Endothelial cell of umbilical vein (primary cell): ENCODE data around the gene AFDN. TPM values are rescaled to one million over a fixed set of nuclear protein-coding genes. Genes with fewer than 3 reads are reported as not detected.

Experiments used
- Bru-seq: library from RNA; stranded (reverse); fragments of 400-500 nt; gene quantifications from one replicate; lab custom pipeline; 2021; lab: Mats Ljungman, UMichigan
- BruChase-seq, 2 experiments: library from RNA; stranded (reverse); fragments of 400-500 nt; gene quantifications; one replicate each; lab custom pipeline; 2021; lab: Mats Ljungman, UMichigan
- BruUV-seq: library from RNA; stranded (reverse); fragments of 400-500 nt; replicated peaks from 2 replicates; lab custom pipeline; 2021; lab: Mats Ljungman, UMichigan
- CTCF ChIA-PET: fragments of 300-600, 350-600 bp; sonication (Branson Sonifier 250); formaldehyde crosslinking; loops from one replicate; lab custom pipeline; 2021; ENCODE audit warnings: antibody characterized with exemption, inconsistent platforms; lab: Charles Lee
- POLR2A ChIA-PET: fragments of 300-600, 350-600 bp; sonication (Branson Sonifier 250); formaldehyde crosslinking; loops from one replicate; lab custom pipeline; 2021; ENCODE audit warnings: antibody characterized with exemption, inconsistent platforms; lab: Charles Lee
- DNase-seq: peaks from one replicate; pipeline ENCODE4 v3.0.0-alpha.2; 2011; ENCODE audit warnings: low read depth, low spot score
- FAIRE-seq: peaks from 2 replicates; lab custom pipeline; 2011; peaks lifted over from hg19 to GRCh38; lab: Jason Lieb, UNC
- H2AFZ ChIP-seq: 2 replicates; pipeline ENCODE4 v1.6.0; 2012; ENCODE audit warnings: low read depth, low read length, control low read depth, inconsistent platforms
- H3K27ac ChIP-seq: 2 replicates; pipeline ENCODE4 v1.5.1; 2011; ENCODE audit warnings: low read depth, mild to moderate bottlenecking, control low read depth, low read length, moderate library complexity; ENCODE audit not compliant: insufficient read depth
- H3K27me3 ChIP-seq, 2 experiments: 2 replicates each; pipeline versions ENCODE4 v1.6.0 to v1.6.1; 2011; ENCODE audit warnings: low read length in 2 of 2, mixed read lengths in 1 of 2; ENCODE audit not compliant: control insufficient read depth in 2 of 2, insufficient read depth in 2 of 2
- H3K36me3 ChIP-seq, 2 experiments: 2 replicates in 1 of 2; 3 replicates in 1 of 2; pipeline ENCODE4 v1.5.1; 2011; ENCODE audit warnings: low read length in 2 of 2, mild to moderate bottlenecking in 1 of 2, moderate library complexity in 1 of 2; ENCODE audit not compliant: control insufficient read depth in 2 of 2, insufficient read depth in 2 of 2; ENCODE audit errors: extremely low read depth in 1 of 2
- H3K4me1 ChIP-seq: 3 replicates; pipeline ENCODE4 v1.5.1; 2011; ENCODE audit warnings: mild to moderate bottlenecking, low read length; ENCODE audit not compliant: control insufficient read depth, insufficient read depth; ENCODE audit errors: extremely low read depth
- H3K4me2 ChIP-seq: 2 replicates; pipeline ENCODE4 v1.6.1; 2011; ENCODE audit warnings: low read length, control low read depth, mixed read lengths; ENCODE audit not compliant: insufficient read depth
- H3K4me3 ChIP-seq, 3 experiments: fragments of 200-600 bp in 1 of 3; sonication (generic), shearing (Covaris generic) in 1 of 3; replicated peaks in 1 of 3; 2 replicates each; pipeline ENCODE4 v1.5.1; 2011 to 2016; ENCODE audit warnings: control low read depth in 3 of 3, low read length in 3 of 3, mild to moderate bottlenecking in 2 of 3, inconsistent platforms in 1 of 3, low read depth in 1 of 3, moderate library complexity in 1 of 3; ENCODE audit not compliant: insufficient read depth in 1 of 3
- H3K79me2 ChIP-seq: 2 replicates; pipeline ENCODE4 v1.6.0; 2012; ENCODE audit warnings: low read length, inconsistent platforms; ENCODE audit not compliant: control insufficient read depth, insufficient read depth
- H3K9ac ChIP-seq: replicated peaks from 2 replicates; pipeline ENCODE3; 2011; ENCODE audit warnings: low read length, control low read depth; ENCODE audit not compliant: insufficient read depth; ENCODE audit errors: extremely low read depth
- H3K9me1 ChIP-seq: replicated peaks from 3 replicates; pipeline ENCODE4 v1.6.0; 2011; ENCODE audit warnings: mild to moderate bottlenecking, low read length; ENCODE audit not compliant: control insufficient read depth, insufficient read depth; ENCODE audit errors: extremely low read depth
- H3K9me3 ChIP-seq: replicated peaks from 2 replicates; pipeline ENCODE4 v1.5.1; 2012; ENCODE audit warnings: low read length, inconsistent platforms; ENCODE audit not compliant: control insufficient read depth, insufficient read depth
- H4K20me1 ChIP-seq: replicated peaks from 2 replicates; pipeline ENCODE3; 2011; ENCODE audit warnings: mild to moderate bottlenecking, low read length; ENCODE audit not compliant: control insufficient read depth, insufficient read depth; ENCODE audit errors: extremely low read depth
- EZH2 ChIP-seq: IDR thresholded peaks from 2 replicates; pipeline ENCODE4 v1.6.1; 2012; ENCODE audit warnings: borderline replicate concordance, low read depth, mild to moderate bottlenecking, moderate library complexity, low read length, inconsistent platforms; ENCODE audit not compliant: severe bottlenecking
- FOS ChIP-seq: IDR thresholded peaks from 2 replicates; pipeline ENCODE4 v1.6.1; 2011; ENCODE audit warnings: mild to moderate bottlenecking, low read length, moderate library complexity, borderline replicate concordance; ENCODE audit not compliant: insufficient read depth
- POLR2AphosphoS5 ChIP-seq: IDR thresholded peaks from 2 replicates; pipeline ENCODE4 v1.6.1; 2012; ENCODE audit warnings: low read depth, mild to moderate bottlenecking, control low read depth, low read length, moderate library complexity; ENCODE audit not compliant: insufficient read depth
- dilution Hi-C: fragments of 300-500 bp; cut with MboI; formaldehyde crosslinking; loops from one replicate; pipeline ENCODE4 v1.15.0; 2019; ENCODE audit warnings: low sequenced_read_pairs; ENCODE audit not compliant: extremely low pct_ligation_motif_present
- intact Hi-C: fragments of 100-400 bp; cut with micrococcal nuclease; formaldehyde crosslinking; loops from one replicate; pipeline ENCODE4 v1.10.0; 2022
- long read RNA-seq: library from polyadenylated mRNA; stranded (forward); transcript quantifications from one replicate; pipeline ENCODE4 v2.0.0, GENCODE V29; 2021
- polyA minus RNA-seq, 3 experiments: library from RNA; depleted of rRNA, polyadenylated mRNA; stranded (reverse); fragments of >200 nt; gene quantifications; 1 replicate in 1 of 3; 2 replicates in 2 of 3; pipeline ENCODE4 v1.2.3, GENCODE V29; 2011
- polyA plus RNA-seq, 4 experiments: library from polyadenylated mRNA; depleted of rRNA in 3 of 4; stranded (reverse) in 3 of 4; unstranded in 1 of 4; fragments of >200 nt; gene quantifications; 2 replicates each; pipeline versions ENCODE4 v1.2.1 to v1.2.3, GENCODE V29; 2011 to 2012; ENCODE audit warnings: missing spikeins in 1 of 4
- total RNA-seq: library from RNA; stranded (reverse); gene quantifications from 2 replicates; pipeline ENCODE4 v1.2.3, GENCODE V29; 2021

Gene AFDN, protein sequence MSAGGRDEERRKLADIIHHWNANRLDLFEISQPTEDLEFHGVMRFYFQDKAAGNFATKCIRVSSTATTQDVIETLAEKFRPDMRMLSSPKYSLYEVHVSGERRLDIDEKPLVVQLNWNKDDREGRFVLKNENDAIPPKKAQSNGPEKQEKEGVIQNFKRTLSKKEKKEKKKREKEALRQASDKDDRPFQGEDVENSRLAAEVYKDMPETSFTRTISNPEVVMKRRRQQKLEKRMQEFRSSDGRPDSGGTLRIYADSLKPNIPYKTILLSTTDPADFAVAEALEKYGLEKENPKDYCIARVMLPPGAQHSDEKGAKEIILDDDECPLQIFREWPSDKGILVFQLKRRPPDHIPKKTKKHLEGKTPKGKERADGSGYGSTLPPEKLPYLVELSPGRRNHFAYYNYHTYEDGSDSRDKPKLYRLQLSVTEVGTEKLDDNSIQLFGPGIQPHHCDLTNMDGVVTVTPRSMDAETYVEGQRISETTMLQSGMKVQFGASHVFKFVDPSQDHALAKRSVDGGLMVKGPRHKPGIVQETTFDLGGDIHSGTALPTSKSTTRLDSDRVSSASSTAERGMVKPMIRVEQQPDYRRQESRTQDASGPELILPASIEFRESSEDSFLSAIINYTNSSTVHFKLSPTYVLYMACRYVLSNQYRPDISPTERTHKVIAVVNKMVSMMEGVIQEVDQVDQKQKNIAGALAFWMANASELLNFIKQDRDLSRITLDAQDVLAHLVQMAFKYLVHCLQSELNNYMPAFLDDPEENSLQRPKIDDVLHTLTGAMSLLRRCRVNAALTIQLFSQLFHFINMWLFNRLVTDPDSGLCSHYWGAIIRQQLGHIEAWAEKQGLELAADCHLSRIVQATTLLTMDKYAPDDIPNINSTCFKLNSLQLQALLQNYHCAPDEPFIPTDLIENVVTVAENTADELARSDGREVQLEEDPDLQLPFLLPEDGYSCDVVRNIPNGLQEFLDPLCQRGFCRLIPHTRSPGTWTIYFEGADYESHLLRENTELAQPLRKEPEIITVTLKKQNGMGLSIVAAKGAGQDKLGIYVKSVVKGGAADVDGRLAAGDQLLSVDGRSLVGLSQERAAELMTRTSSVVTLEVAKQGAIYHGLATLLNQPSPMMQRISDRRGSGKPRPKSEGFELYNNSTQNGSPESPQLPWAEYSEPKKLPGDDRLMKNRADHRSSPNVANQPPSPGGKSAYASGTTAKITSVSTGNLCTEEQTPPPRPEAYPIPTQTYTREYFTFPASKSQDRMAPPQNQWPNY (N-terminal part only)
- total RNA-seq (128 and 134 TPM in 2 replicates), polyA plus RNA-seq (28.0 and 31.0 TPM in 2 replicates), polyA minus RNA-seq (146 and 171 TPM in 2 replicates), Bru-seq, nascent RNA (percentile 92 among the genes with signal in this experiment), BruChase-seq, experiment 1, labeled RNA remaining after a 6-hour chase (percentile 88 among the genes with signal in this experiment), BruChase-seq, experiment 2, labeled RNA remaining after a 2-hour chase (percentile 92 among the genes with signal in this experiment)
- polyA plus RNA-seq (2011; cell fraction: cytosol; rRNA removed), result 24.2 and 26.6 TPM in 2 replicates
- polyA plus RNA-seq (2011; cell fraction: nucleus; rRNA removed), result 238 and 251 TPM in 2 replicates
- 39.8 and 43.9 TPM in 2 replicates for polyA plus RNA-seq (2012)
- polyA minus RNA-seq (2011; cell fraction: cytosol; rRNA and poly(A)+ RNA removed), result 15.5 TPM
- 258 and 322 TPM in 2 replicates for polyA minus RNA-seq (2011; cell fraction: nucleus; rRNA and poly(A)+ RNA removed)
- long read RNA-seq, partial matches to known transcripts, result 7 of 16 reads
- long read RNA-seq, other reads (novel, unspliced or antisense), result 8 of 16 reads

DNA sequence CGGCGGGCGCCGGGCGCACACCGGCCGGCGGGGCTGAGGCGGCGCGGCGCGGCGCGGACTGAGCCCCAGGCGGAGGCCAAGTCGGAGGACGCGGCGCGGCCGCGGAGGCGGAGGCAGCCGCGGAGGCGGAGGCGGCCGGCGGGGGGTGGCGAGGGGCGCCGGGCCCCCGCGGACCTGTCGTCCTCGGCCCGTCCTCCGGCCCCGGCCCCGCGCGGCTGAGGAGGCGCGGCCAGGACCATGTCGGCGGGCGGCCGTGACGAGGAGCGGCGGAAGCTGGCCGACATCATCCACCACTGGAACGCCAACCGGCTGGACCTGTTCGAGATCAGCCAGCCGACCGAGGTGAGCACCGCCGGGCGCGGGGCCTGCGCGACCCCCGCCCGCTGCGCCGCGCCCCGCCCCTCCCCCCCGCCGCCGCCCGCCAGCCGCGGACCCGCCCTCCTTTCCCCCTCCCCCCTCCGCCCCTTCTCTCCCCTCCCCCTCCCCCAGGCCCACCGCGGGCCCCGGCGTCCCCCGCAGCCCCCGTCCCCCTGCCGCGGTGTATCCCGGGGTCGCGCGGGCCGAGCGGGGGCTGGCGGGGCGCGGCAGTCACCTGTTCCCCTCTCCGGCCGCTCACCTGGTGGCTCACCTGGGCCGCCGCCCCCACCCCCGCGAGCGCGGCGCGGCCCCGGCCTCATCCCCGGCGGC, at the start of gene AFDN:
Gene AFDN, plus strand, starts transcription at position 16 of the 687 bp plus-strand sequence. Its CDS starts 222 bp downstream, at position 238.
- peak within 1 kb of the TSS; percentile 87 for H3K9ac ChIP-seq
- no peaks in the 10 kb centered on the region for H3K9me1 ChIP-seq
- peak within 1 kb of the TSS; percentile 97 for H3K4me2 ChIP-seq
- H3K79me2 ChIP-seq, result peaks cover 43% of the 10 kb centered on the region
- peak within 1 kb of the TSS; percentile 100 for H2AFZ ChIP-seq
- dilution Hi-C loops (no loop called here), intact Hi-C loops (loop anchor here (2.0 to 10.0 kb wide), 5 partner anchors 130 to 342 kb away; no protein-coding TSS in a partner anchor)
- FAIRE-seq (no peak), DNase-seq (no peak)
- ChIA-PET POLR2A (no interaction called here), CTCF (interaction anchor here (1.4 to 3.8 kb wide), 5 partner anchors 13 to 341 kb away, joined by 3 to 20 read pairs (median 6); no protein-coding TSS in a partner anchor)
- TF ChIP-seq FOS (no peak), POLR2AphosphoS5 (no peak), EZH2 (no peak)
- no peaks in the 10 kb centered on the region for H3K36me3 ChIP-seq
- no TSS peak for BruUV-seq
- no peaks in the 10 kb centered on the region for H3K9me3 ChIP-seq
- H4K20me1 ChIP-seq, result peaks cover 21% of the 10 kb centered on the region
- H3K27ac ChIP-seq, result peak within 1 kb of the TSS; percentile 55
- peaks cover 37% of the 10 kb centered on the region for H3K4me1 ChIP-seq
- no peaks in the 10 kb centered on the region for H3K27me3 ChIP-seq
- H3K4me3 ChIP-seq, result peak within 1 kb of the TSS; percentile 92 to 98 (median 97)
